SW480 (cell line): ENCODE data around the gene FAM83D.
"Not testable (repeated sequence)": the region's sequence is repeated elsewhere in the genome, so short reads cannot be mapped to it uniquely, and the experiment has no call there.

Experiments used
- DNase-seq: peaks from one replicate; pipeline ENCODE4 v3.0.0-alpha.2; 2016; ENCODE audit warnings: low spot score

FAM83D gene

DNA sequence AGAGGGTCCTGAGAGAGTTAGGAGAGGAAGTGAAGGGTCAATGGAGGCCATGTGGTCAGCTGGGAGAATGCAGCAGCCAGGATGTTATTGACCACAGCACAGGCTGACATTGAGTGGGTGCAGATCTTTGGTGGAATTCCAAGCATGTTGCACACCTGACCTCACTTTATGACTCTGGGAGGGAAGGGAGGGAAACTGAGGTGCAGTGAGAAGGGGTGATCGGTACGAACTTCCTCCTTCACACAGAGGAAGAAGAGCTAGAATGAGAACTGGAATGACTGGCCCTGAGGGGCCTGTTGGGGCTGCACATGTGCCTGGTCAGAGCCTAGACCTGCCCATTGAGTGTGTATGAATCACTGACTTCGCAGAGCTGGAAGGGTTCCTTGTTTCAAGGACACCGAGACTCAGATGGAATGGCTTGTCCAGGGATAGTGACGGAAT is 9.8 kb downstream of the FAM83D start:
- peak; percentile 68 for DNase-seq

DNA sequence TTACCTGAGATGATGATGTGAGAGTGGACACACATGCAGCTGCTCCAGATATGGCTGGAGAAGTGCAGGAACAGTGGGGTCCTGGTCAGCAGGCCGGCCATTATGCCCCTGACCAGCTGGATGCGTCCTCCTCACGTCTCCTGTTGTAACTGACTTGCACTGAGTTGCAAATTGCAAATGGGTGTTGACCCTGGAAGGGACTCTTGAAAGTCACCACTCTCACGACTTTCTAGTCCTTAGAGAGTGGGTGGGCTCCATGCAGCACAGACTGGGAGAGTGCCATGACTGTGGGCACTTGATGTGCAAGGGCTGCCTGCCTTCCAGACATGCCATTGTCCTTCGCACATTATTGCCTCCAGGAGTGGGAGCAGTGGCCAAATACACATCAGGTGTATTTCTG is 10.8 kb downstream of the FAM83D start:
- no peak for DNase-seq

DNA sequence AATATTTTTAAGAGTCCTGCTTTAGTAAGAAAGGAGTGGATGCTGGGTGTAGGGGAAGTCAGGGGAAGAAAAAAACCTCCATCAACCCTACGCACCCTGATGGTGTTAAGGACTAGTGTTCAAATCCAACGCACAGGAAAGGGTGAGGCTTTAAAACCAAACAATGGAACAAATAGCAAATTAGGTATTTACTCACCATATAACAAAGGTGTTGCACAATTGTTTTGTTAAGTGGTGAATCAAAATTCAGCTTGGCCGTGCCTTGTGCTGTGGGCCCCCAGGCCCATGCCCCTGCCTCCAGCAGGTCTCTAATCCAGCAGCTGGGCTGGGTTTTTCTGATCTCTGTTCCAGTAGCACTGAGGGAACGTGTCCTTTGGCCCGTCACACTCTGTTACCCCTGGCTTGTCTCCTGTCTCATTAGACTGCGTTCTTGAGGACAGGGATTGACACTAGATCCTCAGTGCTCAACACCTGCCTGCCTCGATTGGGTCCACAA is 11.8 kb downstream of the FAM83D start:
- DNase-seq = no peak

DNA sequence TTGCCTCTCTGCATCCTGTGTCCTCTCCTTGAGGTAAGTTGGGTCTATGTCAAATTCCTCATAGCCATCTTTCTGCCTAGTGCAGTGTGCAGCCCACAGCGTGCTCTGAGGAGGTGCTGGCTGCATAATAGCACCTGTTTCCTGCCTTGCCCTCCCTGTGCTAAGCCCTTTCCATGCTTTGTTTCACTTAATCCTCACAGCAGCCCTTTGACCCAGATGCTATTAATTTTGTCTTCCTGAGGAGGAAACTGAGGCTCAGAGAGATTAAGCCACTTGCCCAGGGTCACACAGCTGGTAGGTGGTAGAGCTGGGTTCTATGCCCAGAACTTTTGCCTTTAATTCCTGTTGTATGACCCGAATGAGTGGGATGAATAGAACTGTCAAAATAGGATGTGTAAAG is 13.5 kb downstream of the FAM83D start:
- DNase-seq = no peak

DNA sequence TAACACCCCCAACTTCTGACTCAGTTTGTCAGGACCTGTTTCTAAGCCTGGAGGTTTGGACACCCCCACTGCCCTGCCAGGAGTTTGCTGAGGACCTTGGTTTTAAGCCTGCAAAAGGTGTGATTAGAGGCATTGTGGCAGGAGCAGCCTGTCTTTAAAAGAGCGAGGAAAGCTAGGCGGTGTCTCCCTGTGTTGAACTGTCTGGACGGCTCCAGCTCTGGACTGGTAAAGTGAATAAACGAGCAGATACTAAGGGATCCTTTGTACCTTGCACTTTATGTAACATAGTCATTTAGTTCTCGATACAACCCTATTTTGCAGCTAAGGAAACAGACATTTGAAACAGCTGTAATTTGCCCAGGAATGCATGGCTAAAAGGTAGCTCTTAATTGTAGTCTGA is 14.4 kb downstream of the FAM83D start:
- DNase-seq = no peak

DNA sequence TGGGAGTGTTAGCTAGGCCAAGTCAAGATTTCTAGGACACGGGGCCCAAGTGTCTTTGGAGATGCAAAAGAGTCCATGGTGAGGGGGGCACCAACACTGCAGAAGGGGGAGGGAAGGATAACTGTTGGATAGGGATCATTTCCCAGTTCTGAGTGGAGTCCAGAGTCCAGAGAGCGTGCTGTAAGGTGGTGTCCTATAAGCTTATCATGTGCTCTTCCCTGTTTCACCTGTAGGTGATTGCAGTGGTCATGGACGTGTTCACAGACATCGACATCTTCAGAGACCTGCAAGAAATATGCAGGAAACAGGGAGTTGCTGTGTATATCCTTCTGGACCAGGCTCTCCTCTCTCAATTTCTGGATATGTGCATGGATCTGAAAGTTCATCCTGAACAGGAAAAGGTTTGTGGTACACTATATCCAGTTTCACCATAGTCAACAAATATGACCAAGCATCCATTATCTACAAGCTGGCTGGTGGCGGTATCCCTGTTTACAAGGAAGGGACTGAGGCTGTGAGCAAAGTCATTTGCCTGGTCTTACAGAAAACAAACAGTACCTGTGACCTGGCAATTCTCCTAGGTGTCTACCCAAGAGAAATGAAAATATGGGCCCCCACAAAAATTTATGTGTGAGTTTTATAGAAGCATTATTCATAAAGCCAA is 15.6 kb downstream of the FAM83D start:
- no peak for DNase-seq

DNA sequence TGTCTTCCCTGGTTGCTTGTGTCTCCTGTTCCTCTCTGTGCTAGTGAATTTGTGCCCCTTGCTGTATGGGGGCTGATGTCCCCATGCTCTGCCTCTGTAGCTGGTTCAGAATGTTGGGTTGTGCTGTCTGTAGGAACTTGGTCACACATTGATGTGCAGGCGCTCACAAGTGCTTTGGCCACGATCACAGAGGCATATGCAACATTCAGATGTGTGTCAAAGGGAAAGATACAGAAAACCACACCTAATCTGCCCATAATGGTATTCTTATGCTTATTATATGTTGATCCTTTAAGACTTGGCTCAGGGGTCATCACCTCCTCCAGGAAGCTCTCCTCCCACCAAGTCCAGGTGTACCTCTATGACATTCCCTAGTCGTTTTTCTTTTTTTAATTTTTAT is 18.8 kb downstream of the FAM83D start:
- no peak for DNase-seq

DNA sequence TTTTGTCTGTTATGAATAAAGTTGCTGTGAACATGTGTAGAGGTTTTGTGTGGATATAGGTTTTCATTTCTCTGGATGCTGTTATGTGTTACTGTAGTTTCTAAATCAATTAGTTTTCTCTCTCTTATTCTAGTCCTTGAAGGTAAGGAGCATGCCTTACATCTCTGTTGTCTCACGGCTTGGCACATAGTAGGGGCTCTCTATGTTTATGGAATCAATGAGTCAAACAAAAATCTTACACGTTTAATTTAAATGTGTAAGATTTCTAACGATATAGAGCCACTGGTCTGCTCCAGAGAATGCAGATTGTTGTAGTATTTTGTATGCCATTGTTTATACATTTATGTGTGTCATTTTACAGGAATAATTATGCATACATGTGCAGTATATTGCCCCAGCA is 20.6 kb downstream of the FAM83D start:
- DNase-seq = no peak

DNA sequence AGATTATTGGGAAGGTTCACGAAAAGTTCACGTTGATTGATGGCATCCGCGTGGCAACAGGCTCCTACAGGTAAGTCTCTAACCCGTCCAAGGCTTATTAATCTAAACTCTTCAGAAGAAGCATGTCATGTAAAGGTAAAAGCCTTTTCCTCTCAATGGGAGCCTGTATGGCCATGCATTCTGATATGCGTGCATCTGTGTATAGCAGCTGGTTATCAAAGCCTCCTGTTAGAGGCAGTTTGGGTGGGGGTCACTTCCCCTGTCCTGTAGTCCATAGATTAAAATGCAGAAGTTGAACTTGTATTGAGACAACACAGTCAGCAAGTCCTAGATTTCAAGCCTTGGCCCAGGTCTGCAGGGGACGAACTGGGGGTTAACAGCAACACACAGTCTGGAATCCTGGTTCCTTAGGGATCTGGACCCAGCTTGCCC is 21.7 kb downstream of the FAM83D start:
- DNase-seq = no peak

DNA sequence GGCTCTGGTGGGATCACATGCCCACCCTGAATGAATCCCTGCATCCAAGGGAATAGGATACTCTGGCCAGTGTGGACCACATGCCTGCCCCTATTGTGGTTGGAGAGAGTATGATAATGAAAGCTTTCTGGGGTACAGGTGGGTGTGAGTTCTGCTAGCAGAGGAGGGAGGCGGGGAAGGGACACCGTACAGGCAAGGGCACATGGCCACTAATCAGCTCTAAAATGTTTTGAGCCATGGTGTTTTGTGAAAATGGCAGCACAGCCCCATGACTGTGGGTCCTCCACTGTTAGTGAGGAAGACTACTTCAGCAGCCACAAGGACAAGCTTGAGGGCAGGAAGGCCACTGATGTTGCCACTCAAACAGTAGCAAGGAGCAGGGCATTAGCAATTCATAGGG is 24.0 kb downstream of the FAM83D start:
- no peak for DNase-seq

DNA sequence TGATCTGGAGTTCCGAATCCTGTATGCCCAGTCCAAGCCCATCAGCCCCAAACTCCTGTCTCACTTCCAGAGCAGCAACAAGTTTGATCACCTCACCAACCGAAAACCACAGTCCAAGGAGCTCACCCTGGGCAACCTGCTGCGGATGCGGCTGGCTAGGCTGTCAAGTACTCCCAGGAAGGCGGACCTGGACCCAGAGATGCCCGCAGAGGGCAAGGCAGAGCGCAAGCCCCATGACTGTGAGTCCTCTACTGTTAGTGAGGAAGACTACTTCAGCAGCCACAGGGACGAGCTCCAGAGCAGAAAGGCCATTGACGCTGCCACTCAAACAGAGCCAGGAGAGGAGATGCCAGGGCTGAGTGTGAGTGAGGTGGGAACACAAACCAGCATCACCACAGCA is 25.4 kb downstream of the FAM83D start:
- DNase-seq = no peak

DNA sequence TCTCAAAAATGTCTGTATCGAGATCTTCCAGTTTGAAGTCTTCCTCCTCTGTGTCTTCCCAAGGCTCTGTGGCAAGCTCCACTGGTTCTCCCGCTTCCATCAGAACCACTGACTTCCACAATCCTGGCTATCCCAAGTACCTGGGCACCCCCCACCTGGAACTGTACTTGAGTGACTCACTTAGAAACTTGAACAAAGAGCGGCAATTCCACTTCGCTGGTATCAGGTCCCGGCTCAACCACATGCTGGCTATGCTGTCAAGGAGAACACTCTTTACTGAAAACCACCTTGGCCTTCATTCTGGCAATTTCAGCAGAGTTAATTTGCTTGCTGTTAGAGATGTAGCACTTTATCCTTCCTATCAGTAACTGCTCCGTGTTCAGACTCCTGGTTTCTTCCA is 25.9 kb downstream of the FAM83D start:
- DNase-seq = no peak

DNA sequence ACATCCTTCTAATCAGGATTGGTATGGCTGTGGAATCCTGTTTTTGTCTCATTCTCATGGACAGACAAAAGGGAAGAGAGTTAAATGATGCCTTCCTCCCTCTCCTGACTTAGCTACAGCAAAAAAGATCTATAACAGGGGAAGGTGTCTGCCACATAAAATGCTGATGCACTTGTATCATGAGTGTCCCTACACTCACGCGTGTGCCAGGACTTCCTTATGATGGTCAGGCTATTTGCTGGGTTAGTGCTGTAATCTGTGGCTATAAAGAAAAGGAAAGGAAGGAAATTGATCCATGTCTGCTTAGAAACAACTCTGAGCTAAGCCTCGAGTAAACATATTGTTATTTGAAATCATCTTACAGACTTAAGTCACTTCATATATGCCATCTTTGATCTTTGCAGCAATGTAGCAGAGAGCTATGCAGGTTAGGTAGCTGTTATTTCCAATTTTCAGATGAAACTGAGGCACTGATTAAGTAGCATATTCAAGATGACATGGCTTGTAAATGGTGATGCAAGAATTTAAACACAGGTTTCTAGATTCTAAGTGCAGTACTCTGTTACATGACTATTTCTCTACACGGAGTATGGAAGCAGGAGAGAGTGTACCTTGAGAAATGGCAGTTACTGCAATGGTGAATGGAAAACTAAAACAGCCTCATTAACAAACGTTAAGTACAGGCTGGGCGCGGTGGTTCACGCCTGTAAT is 27.6 kb downstream of the FAM83D start:
- no peak for DNase-seq

DNA sequence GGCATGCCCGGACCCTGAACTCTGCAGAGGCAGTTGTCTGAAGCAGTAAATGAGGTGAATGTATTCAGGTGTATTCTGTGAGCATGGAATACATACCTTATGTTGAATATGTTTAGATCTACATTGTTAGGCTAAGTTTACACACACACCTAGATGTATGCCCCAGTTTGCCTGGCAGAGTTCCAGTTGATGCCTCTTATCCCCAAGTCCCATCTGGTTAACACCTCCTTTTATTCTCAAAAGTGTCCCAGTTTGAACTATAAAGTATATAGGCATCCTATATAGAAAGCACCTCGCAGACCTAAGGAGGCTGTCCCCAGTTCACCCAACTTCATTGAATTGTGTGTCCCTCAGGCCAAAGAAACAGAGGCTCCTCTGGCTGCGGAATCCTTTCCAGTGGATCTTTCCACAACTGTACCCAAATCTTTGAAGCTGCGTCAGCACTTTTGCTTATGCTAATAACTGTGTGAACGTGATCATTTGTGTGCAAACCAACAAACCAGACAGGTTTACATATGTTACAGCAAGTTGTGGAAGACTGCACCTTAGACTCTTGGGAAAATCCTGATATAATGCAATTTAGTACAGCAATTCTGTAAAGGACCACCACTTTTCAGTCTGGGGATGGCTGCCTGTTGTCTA is 31.1 kb downstream of the FAM83D start:
- no peak for DNase-seq

DNA sequence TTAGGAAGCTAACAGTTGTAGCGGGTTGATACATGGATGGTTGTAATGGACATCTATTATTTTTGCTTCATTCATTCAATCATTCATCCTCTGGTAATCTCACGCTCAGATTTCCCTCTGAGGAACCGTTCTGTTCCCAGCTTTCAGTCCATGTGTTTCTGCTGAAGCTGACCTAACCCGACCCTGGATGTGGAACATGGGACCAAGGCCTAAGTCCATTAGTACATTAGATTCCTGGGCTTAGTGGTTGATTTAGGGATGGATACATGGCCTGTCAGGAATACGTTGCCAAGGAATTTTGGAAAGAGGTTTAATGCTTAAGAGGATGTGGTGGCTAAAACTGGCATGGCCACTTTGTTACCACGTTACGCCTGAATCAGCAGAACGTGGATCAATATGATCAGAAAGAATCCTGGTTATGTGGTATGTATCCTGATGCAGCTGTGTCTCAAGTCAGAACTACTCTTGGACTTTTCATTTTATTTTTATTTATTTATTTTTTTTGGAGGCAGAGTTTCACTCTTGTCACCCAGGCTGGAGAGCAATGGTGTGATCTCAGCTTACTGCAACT is 31.8 kb downstream of the FAM83D start:
- no peak for DNase-seq

DNA sequence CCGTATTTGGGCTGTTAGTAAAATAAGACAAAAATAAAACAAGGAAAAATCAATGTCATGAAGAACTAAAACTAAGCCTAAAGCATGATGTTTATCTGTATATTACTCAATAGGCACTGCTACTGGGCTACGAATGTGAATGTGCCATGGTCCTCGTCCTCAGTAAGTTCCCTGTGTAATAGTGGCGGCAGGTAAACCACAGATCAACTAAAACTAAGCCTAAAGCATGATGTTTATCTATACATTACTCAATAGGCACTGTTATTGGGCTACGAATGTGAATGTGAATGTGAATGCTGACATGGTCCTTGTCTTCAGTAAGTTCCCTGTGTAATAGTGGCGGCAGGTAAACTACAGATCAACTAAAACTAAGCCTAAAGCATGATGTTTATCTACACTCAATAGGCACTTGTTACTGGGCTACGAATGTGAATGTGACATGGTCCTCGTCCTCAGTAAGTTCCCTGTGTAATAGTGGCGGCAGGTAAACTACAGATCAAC is 34.0 kb downstream of the FAM83D start:
- not testable (repeated sequence) for DNase-seq

DNA sequence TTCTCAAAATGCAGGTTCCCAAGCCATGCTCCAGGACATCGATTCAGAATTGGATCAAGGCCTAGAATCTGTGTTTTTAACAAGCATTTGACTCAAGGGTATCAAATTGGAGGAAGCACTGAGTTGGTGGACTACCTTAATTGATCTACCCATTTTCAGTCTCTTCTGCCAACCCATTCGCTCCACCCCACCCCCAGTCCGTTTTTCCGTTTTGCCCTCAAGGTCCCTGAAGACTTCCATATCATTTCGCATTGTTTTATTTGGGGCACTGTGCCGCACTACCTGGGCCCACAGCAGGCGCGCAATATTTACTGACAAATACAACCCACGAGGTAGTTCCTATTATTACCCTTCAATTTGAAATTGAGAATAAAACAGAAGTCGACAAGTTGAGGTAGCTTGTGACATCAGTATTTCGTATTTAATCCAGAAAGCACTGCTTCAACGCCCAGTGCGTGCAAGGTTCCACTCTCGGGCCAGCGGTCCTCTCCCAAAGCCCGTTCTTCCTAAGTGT is 35.4 kb downstream of the FAM83D start:
- peak; percentile 28 for DNase-seq

DNA sequence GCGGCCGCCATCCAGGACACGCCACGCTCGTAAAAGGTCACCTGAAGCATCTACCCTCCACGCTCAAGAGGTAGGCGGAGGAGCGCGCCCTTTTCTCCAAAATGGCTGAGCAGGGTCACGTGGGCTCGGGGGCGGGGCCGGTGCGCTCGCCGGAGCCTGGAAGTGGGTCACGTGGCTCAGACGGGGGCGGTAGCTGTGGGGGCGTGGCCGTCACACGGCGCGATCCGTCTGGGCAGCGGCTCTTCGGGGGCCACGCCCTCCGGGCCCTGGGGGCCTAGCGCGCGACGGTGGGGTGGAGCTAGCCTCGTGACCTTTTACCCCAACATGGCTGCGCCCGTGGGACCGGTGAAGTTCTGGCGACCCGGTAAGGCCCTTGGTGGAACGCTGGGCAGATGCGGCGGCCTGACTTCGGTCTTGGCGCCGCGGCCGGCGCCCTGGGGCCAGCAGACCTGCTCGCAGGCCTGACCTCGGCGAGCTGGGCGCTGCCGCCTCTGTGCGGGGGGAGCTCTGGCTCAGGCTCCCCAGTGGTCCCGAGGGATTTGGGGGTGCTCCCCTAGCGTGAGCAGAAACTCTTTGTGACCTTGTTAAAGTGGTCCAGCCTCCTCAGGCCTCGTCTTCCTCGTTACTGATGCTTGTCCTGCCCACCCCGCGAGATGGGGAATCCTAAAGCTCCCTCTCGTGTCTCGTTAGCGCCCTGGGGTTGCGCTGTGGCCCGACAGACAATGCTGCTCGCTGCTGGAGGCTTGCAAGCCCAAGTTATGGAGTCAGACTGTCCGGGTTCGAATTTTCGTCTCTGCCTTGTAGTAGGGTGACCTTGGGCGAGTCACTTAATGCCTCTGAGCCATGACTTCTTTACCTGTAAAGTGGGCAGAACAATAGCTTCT is 36.1 kb downstream of the FAM83D start, which contains the start of gene DHX35:
Gene DHX35 (plus strand): TSS at position 301 of the 884 bp plus-strand sequence. CDS start 24 bp downstream, at position 325.
- DNase-seq = peak; percentile 99

DNA sequence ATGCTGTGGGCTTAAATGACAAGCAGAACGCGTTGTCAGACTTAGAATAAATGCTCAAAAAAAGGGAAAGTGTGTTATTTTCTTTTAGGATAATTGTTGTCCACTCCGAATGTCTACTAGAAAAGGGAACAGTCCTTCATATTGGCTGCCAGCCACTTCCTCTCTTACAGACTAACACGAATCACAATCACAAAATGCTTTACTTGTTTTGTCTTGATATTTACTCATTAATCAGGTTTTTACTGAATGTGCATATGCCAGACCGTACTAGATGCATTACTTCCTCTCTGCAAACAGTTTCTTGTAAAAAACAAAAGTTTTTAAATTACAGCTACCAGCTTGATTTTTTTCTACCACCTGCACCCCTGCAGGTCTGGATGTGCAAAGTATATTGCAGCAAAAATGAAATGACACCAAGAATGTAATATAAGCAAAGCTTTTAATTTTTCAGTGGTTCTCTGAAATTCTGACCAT is 36.7 kb downstream of the FAM83D start:
- no peak for DNase-seq

DNA sequence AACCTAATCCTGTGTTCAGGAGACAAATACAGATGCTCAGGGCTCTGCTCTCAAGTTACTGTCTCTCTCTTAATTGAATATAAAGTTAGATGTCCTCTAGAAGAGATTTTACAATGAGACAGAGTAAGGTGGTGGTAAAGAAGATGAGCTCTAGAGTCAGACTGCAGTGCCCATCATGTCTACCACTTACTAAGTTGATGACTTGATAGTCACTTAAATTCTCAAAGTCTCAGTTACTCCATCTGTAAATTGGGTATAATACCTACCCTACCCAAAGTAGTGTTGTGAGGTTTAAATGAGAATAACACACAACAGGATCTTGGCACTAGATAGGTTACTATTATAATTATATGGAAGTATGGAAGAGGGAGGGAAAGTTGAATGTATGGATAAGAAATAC is 37.5 kb downstream of the FAM83D start:
- DNase-seq = no peak

DNA sequence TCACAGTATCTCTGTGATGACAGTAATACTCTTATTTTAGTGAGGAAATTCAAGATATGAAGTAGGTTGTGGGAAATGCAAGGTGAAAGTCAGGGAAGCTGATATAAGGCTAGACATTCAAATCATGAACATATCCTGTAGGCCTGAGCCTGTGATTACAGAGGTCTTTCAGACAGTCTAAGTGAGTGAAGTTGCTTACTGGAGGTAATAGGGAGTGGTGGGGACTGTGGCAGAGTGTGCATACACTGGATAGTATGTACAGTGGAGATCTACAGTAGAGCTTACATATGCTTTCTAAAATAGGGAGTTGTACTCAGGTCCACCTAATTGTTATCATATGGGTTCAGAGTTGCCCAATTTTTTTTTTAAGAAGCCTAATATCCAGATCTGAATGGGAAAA is 39.0 kb downstream of the FAM83D start:
- no peak for DNase-seq
